Lung microvascular endothelial cell (primary cell): ENCODE measurements around the gene VEGFA. TPM values are rescaled to one million over a fixed set of nuclear protein-coding genes. Genes with fewer than 3 reads are reported as not detected.

Source experiments
- DNase-seq, 2 donors: peaks; one replicate each; pipeline versions ENCODE4 v3.0.0 to v3.0.0-alpha.2; 2010; ENCODE audit warnings: low read depth in 2 of 2
- total RNA-seq: library from RNA; depleted of rRNA; stranded (reverse); fragments of >200 nt; gene quantifications from 2 replicates; pipeline ENCODE4 v1.2.1, GENCODE V29; 2014

The VEGFA gene
- total RNA-seq, 1 donor from 2014 or later, result 12.1 TPM

GRCh38 chr6:43820486-43820885 lies 50.5 kb downstream of the VEGFA start:
- DNase-seq, result no peak

GRCh38 chr6:43821101-43821886 lies 51.3 kb downstream of the VEGFA start:
- DNase-seq, result no peak

DNA sequence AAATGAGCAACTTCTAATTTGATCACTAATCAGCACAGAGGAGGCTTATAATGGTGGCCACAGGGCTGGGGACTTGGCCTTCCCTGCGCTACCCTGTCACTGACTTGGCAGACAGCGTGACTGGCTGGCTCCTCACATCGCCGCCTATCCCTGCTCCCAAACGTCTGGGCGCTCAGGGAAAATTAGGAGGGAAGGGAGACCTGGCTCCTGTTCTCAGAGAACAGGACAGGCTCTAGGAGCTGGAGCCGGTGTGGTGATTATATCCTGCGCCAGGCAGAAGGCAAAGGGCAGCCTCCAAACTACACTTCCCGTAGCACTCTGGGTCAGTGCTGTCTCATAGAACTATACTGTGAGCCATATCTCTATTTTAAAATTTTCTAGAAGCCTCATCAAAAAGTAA lies 53.4 kb downstream of the VEGFA start:
- no peak for DNase-seq

GRCh38 chr6:43823879-43824702 lies 54.1 kb downstream of the VEGFA start:
- no peak for DNase-seq

GRCh38 chr6:43824703-43825064 lies 54.7 kb downstream of the VEGFA start:
- DNase-seq, result no peak

DNA sequence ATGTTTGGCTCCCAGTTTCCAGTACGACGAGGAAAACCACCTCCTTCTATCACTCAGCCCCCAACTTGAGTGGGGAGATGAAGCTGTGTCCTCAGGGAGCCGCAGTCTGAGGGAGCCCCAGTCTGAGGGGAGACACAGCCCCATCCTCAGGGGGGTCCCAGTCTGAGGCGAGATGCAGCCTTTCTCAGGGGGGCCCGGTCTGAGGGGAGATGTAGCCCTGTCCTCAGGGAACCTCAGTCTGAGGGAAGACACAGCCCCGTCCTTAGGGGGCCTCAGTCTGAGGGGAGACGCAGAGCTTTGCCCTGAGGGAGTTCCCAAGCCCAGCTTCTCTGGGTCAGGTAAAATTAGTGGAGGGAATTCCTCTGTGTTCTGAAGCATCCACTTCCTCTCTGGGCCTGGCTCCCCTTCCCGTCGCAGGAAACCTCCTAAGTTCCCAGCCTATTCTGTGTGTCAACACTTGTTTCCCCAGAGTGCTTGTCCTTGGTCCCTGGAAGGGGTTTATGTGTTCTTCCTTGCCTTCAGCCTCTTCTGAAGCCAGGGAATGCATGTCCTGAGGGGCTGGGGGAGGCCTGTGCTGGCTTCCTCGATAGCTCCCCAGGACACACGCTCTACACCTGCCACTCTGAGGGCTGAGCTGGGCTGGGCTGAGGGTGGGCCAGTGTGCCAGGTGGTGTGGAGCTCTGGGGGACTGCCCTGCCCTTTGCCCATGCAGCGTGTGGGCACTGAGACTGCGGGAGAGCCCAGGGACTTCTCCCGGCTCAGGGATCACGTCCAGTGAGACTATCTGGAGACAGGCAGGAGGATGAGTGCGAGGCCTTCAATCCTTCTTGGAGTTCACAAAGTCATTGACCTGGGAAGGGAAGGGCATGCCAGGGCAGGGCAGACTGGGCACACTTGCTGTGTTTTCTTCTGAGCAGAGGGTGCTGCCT lies 55.4 kb downstream of the VEGFA start:
- no peak for DNase-seq

DNA sequence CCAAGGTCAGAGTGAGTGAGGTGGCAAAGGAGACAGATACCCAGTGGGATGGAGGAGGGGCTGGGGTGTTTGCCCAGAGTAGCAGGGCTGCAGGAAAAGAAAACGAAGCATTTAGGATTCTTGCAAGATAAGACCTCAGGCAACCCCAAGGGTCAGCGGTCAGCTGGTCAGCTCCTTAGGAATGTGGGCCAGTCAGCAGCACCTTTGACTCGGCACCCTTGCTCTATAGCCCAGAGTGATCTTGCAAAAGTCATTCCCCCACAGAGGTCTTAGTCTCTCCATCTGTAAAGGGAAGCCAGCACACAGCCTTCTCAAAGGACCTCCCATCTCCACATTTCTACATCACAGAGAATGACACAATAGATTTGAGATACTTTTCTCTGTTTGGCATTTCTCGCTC lies 56.7 kb downstream of the VEGFA start:
- DNase-seq, result no peak

GRCh38 chr6:43827898-43828297 lies 57.9 kb downstream of the VEGFA start:
- no peak for DNase-seq

DNA sequence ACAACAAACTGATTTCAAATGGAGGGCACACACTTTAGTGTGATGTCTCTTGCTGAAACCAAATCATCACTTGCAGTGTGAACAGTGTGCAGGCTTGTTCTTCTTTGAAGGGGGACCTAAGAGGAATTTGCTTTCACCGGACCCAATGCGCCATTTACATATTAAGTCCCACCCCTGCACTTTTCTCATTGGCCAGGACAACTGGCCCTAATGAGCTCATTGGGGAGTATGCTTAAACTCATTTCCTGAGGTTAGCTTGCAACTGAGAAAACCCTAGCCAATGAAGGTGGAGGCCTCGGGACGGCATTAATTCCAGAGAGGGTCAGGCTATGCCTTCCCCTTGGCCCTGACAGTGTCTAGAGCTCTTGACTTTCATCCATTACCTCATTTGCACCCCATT lies 58.7 kb downstream of the VEGFA start:
- no peak for DNase-seq

DNA sequence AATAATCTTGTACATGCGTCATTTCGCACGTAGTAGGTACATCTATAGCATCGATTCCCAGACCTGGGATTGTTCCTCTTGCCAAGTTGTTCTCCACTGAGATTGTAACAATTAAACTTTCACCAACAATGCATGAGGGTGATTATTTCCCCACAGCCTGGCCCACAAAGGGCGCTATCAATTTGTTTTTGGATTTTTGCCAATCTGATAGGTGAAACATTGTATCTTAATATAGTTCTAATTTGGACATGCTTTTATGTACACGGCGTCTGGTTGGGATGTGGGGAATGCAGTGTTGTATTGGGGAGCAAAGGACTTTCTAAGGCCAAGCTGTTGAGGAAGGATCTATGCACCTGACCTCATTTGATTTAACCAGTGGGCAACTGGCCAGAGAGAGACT lies 59.5 kb downstream of the VEGFA start:
- no peak for DNase-seq

- DNase-seq, result no peak
Observed at GRCh38 chr6:43830775-43831174, 60.8 kb downstream of the VEGFA start.

GRCh38 chr6:43831191-43831590 lies 61.2 kb downstream of the VEGFA start:
- no peak for DNase-seq

DNA sequence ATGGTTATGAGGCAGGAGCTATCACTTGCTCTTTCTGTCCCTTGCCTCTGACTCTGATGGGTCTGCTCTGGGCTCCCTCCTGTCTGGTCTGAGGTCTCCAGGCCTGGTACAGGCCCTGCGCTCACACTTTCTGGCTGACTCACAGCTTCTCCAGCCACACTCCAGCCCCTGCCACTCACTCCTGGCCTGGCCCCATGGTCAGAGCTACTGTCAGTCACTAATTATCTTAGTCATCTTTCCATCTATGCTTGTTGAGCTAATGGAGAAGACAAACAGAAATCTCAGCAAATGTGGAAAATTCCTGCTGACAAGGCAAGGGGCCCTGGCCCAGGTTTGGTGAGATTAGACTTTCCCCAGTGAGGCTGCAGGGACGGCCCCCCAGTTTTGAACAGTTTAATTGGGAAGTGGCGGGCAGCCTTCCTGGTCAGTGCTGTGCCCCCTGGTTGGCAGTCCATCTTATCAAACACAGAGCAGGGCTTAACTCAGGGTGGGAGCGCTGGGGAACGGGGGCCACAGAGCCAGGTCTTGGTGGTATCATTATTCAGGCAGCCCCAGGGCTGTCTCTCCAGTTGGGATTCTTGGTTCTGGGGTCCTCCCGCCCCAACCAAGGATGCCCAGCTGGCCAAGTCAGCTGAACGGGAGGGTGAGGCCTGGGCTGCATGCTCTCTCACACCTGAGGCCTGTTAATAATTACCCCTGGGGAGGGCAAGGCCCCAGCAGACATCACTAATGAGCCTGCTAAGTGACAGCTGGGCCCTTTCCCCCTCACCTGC lies 63.4 kb downstream of the VEGFA start:
- DNase-seq, result peak in 1 of 2 donors; percentile 12

- no peak for DNase-seq
Observed at GRCh38 chr6:43833996-43834390, 64.0 kb downstream of the VEGFA start.

GRCh38 chr6:43834528-43835155 lies 64.6 kb downstream of the VEGFA start:
- no peak for DNase-seq

DNA sequence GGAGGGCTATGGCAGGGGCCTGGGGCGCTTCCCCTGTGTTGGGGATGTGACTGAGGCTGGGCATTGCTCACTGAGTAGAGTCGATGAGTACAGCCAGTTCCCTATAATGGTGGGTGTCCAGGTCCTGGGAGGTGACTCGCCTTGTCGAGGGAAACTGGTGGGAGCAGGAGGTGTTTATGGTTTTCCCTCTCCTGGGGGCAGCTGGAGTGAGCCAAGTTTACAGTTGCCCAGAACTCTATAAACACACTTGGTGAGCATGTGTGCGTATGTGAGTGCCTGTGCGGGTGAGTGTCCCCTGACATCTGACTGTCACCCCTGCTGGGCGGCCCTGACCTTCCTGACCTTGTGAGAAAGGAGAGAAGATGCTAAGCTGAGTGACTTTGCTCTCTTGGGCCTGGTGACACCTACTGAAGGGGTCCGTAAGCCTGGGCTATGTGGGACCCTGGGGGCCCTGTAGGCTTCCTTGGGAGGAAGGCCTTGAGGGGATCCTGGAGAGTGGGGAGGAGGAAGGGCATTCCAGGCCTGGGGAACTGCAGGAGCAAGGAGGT lies 65.9 kb downstream of the VEGFA start:
- DNase-seq, result no peak
